Endodermal cell (in vitro differentiated cells): ENCODE measurements around the gene ZBTB37. TPM values are rescaled to one million over a fixed set of nuclear protein-coding genes. Genes with fewer than 3 reads are reported as not detected.
"Not testable (repeated sequence)": the region's sequence is repeated elsewhere in the genome, so short reads cannot be mapped to it uniquely, and the experiment has no call there.

Experiments
- DNase-seq: peaks from one replicate; pipeline ENCODE4 v3.0.0-alpha.2; 2017
- H3K27ac ChIP-seq: 2 replicates; pipeline ENCODE4 v1.5.1; 2013; ENCODE audit warnings: mild to moderate bottlenecking, low read depth, low read length, moderate library complexity
- H3K27me3 ChIP-seq: 2 replicates; pipeline ENCODE4 v1.6.1; 2013; ENCODE audit warnings: mild to moderate bottlenecking, low read length, moderate library complexity; ENCODE audit not compliant: insufficient read depth, control insufficient read depth, poor library complexity, severe bottlenecking
- H3K36me3 ChIP-seq: 2 replicates; pipeline ENCODE4 v1.7.0; 2013; ENCODE audit warnings: mild to moderate bottlenecking, low read length, moderate library complexity; ENCODE audit not compliant: control insufficient read depth, insufficient read depth
- H3K4me1 ChIP-seq: one replicate; pipeline ENCODE4 v1.7.0; 2013; ENCODE audit warnings: low read length; ENCODE audit not compliant: control insufficient read depth, insufficient read depth
- H3K4me3 ChIP-seq: 2 replicates; pipeline ENCODE4 v1.5.1; 2013; ENCODE audit warnings: mild to moderate bottlenecking, low read length, moderate library complexity
- H3K9ac ChIP-seq: 2 replicates; pipeline ENCODE4 v1.6.1; 2013; ENCODE audit warnings: mild to moderate bottlenecking, low read length, moderate library complexity; ENCODE audit not compliant: poor library complexity, severe bottlenecking; ENCODE audit errors: extremely low read depth
- H3K9me3 ChIP-seq: 2 replicates; pipeline ENCODE4 v1.6.1; 2013; ENCODE audit warnings: mild to moderate bottlenecking, low read length, moderate library complexity; ENCODE audit not compliant: control insufficient read depth
- H3K27ac Mint-ChIP-seq: 2 replicates; pipeline ENCODE4 v1.8.0; 2020; ENCODE audit warnings: mixed read lengths
- H3K27me3 Mint-ChIP-seq: 2 replicates; pipeline ENCODE4 v1.8.0; 2021; ENCODE audit warnings: mild to moderate bottlenecking, mixed read lengths; ENCODE audit not compliant: insufficient read depth
- H3K36me3 Mint-ChIP-seq: 2 replicates; pipeline ENCODE4 v1.8.0; 2020; ENCODE audit warnings: low read depth, mixed read lengths
- H3K4me1 Mint-ChIP-seq: 2 replicates; pipeline ENCODE4 v1.8.0; 2020; ENCODE audit warnings: mixed read lengths
- H3K4me3 Mint-ChIP-seq: 2 replicates; pipeline ENCODE4 v1.8.0; 2020; ENCODE audit warnings: mild to moderate bottlenecking, moderate library complexity, mixed read lengths
- H3K9me3 Mint-ChIP-seq: 2 replicates; pipeline ENCODE4 v1.8.0; 2020; ENCODE audit warnings: mild to moderate bottlenecking, mixed read lengths
- CTCF ChIP-seq: fragments of 200-600 bp; sonication (generic); conservative IDR thresholded peaks from 2 replicates; pipeline ENCODE4 v1.5.0; 2021; ENCODE audit warnings: antibody characterized with exemption, mild to moderate bottlenecking
- WGBS, 2 experiments: methylation state at CpG; one replicate each; pipeline versions ENCODE4 v1.1.5 to v1.1.7; 2013; ENCODE audit warnings: missing lambda C conversion rate in 2 of 2, mixed read lengths in 1 of 2; ENCODE audit not compliant: insufficient coverage in 1 of 2, insufficient read length in 1 of 2; 5-methylcytosine and 5-hydroxymethylcytosine counted together
- total RNA-seq, 2 donors: library from RNA; stranded (reverse); fragmentation: NEBNext Ultra II Directional in 1 of 2; extraction: Animal tissue kit (Norgen Biotek cat#: 25700) in 1 of 2; gene quantifications; 2 replicates in 1 of 2; 3 replicates in 1 of 2; pipeline ENCODE4 v1.2.1, GENCODE V29; 2021

ZBTB37 gene
- total RNA-seq, 2 donors from 2014 or later, result 17.4 to 24.2 TPM

GRCh38 chr1:173860065-173860464 is 8.1 kb upstream of the ZBTB37 start:
- H3K27ac ChIP-seq, result no peak overlapping the region
- peaks cover 14% of the 10 kb centered on the region for H3K4me1 Mint-ChIP-seq

GRCh38 chr1:173861731-173862145 is 6.4 kb upstream of the ZBTB37 start:
- H3K9me3 Mint-ChIP-seq, result no peaks in the 10 kb centered on the region
- peaks cover 17% of the 10 kb centered on the region for H3K4me1 Mint-ChIP-seq
- peaks cover 58% of the 10 kb centered on the region for H3K36me3 Mint-ChIP-seq
- Histone ChIP-seq H3K4me3 (no peak overlapping the region), H3K27me3 (no peaks in the 10 kb centered on the region), H3K27ac (no peak overlapping the region), H3K36me3 (peaks cover 73% of the 10 kb centered on the region), H3K9me3 (no peaks in the 10 kb centered on the region), H3K9ac (no peak overlapping the region), H3K4me1 (peaks cover 4% of the 10 kb centered on the region)
- no peaks in the 10 kb centered on the region for H3K27me3 Mint-ChIP-seq
- peak; percentile 76 for DNase-seq
- WGBS, 2 experiments, result 89 to 93% methylated on average over 7 of the region's 7 CpGs
- TF ChIP-seq CTCF, result no peak
- H3K27ac Mint-ChIP-seq, result peak overlapping the region; percentile 38
- no peak overlapping the region for H3K4me3 Mint-ChIP-seq

More at GRCh38 chr1:173860065-173860464, 8.1 kb upstream of the ZBTB37 start:
- Histone ChIP-seq H3K4me1 (peaks cover 4% of the 10 kb centered on the region), H3K36me3 (peaks cover 71% of the 10 kb centered on the region), H3K9me3 (no peaks in the 10 kb centered on the region), H3K4me3 (no peak overlapping the region), H3K9ac (no peak overlapping the region), H3K27me3 (no peaks in the 10 kb centered on the region)
- no peak for TF ChIP-seq CTCF
- DNase-seq, result no peak
- Mint-ChIP-seq H3K36me3 (peaks cover 54% of the 10 kb centered on the region), H3K9me3 (no peaks in the 10 kb centered on the region), H3K27ac (no peak overlapping the region), H3K4me3 (no peak overlapping the region), H3K27me3 (no peaks in the 10 kb centered on the region)
- 100% methylated on average over 1 of the region's 1 CpG; no CpG with 5 or more reads in 1 of the 2 experiments for WGBS, 2 experiments

GRCh38 chr1:173862146-173862768 is 5.9 kb upstream of the ZBTB37 start:
- not testable (repeated sequence) for H3K4me3 Mint-ChIP-seq, H3K27ac ChIP-seq, H3K9me3 ChIP-seq, H3K9ac ChIP-seq, H3K9me3 Mint-ChIP-seq, H3K4me1 ChIP-seq, H3K27me3 ChIP-seq, H3K4me3 ChIP-seq, H3K27me3 Mint-ChIP-seq
- 72 to 74% methylated on average over 8 to 13 of the region's 13 CpGs for WGBS, 2 experiments
- peak overlapping the region; percentile 91 for H3K27ac Mint-ChIP-seq
- H3K36me3 Mint-ChIP-seq, result peaks cover 63% of the 10 kb centered on the region
- peak; percentile 77 for DNase-seq
- peaks cover 17% of the 10 kb centered on the region for H3K4me1 Mint-ChIP-seq
- H3K36me3 ChIP-seq, result peaks cover 74% of the 10 kb centered on the region
